ENCODE results near the gene EIF4EBP3. TPM values are rescaled to one million over a fixed set of nuclear protein-coding genes. Genes with fewer than 3 reads are reported as not detected.

EIF4EBP3 gene
- total RNA-seq, 1 experiment from 2014 or later: 7.7 TPM

DNA sequence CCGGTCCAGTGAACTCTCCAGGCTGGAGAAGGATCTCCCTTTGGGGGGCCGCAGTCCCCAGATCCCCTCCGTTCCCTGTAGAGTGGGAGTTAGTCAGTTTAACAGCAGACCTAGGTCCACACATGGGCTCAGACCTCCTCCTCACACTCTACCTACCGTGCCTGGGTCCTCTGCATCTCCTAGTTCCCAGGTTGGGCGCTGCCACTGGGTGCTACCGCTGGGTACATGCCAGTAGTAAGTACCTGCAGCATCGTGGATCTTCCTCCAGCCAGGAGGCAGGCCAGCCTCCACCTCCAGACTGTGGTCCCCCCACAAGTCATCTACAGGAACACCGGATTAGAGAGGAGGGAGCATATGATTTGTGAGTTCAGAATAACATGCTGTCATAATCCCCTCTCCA, 16.1 kb downstream of the EIF4EBP3 start:
- WGBS (ENCODE audit: extremely low coverage, insufficient read length, low lambda C conversion rate): no CpG with 5 or more reads among the region's 8 CpGs
- H3K79me1 ChIP-seq (ENCODE audit: insufficient read depth, low read depth, low read length, poor library complexity, severe bottlenecking): no peaks in the 10 kb centered on the region
- H3K56ac ChIP-seq (ENCODE audit: insufficient read length, low read depth, low read length): no peak overlapping the region
- no peak overlapping the region for H3T11ph ChIP-seq (ENCODE audit: low read length)
- Mint-ChIP-seq H3K27me3 (ENCODE audit: low read depth) (no peaks in the 10 kb centered on the region; the same call in 1 of the 2 replicates), H3K36me3 (ENCODE audit: insufficient read depth in 1 of 3, low read depth in 3 of 3) (peaks cover 9 to 40% (median 31%) of the 10 kb centered on the region in 3 experiments), H3K4me3 (peak overlapping the region; percentile 89 to 98), H3K4me1 (peaks cover 14 to 18% of the 10 kb centered on the region in 2 experiments), H3K27ac (peak overlapping the region in 1 of 3 experiments; percentile 97; a peak in 1 of 7 replicates), H3K9me3 (no peaks in the 10 kb centered on the region; a peak in 2 of 5 replicates)
- H4K5ac ChIP-seq (ENCODE audit: insufficient read length, low read depth, low read length): no peak overlapping the region
- H2AK5ac ChIP-seq (ENCODE audit: insufficient read length, low read length): no peak overlapping the region
- H3K14ac ChIP-seq (ENCODE audit: insufficient read depth, low read length): no peak overlapping the region
- H2BK12ac ChIP-seq (ENCODE audit: insufficient read length, low read depth, low read length): no peak overlapping the region
- H3K18ac ChIP-seq (ENCODE audit: insufficient read length, low read depth, low read length): no peak overlapping the region
- peak overlapping the region; percentile 92 for H3K4me2 ChIP-seq (ENCODE audit: insufficient read depth, insufficient read length, low read length)
- H2BK5ac ChIP-seq (ENCODE audit: insufficient read length, low read length): no peak overlapping the region
- H3K23ac ChIP-seq (ENCODE audit: insufficient read length, low read depth, low read length): no peak overlapping the region
- peak overlapping the region; percentile 41 for H3K9ac ChIP-seq (ENCODE audit: extremely low read depth, insufficient read length, low read length)
- DNase-seq: no peak
- H3K23me2 ChIP-seq (ENCODE audit: insufficient read length, low read depth, low read length, poor library complexity, severe bottlenecking): peaks cover 10% of the 10 kb centered on the region
- H4K8ac ChIP-seq (replicated peaks; ENCODE audit: insufficient read length, low read depth, low read length): no peak overlapping the region
- H3K9me3 ChIP-seq (ENCODE audit: control insufficient read depth, low read depth, low read length): no peaks in the 10 kb centered on the region
- no peak overlapping the region for H3K27ac ChIP-seq (ENCODE audit: insufficient read length, low read depth, low read length)
- no peak for TF ChIP-seq CTCF (conservative IDR thresholded peaks at IDR 0.05)
- H4K20me1 ChIP-seq (ENCODE audit: control insufficient read depth, insufficient read depth, insufficient read length): no peaks in the 10 kb centered on the region
- no peaks in the 10 kb centered on the region for H3K27me3 ChIP-seq (ENCODE audit: insufficient read depth, low read length)
- H3K79me2 ChIP-seq (ENCODE audit: insufficient read depth, low read length): no peaks in the 10 kb centered on the region
- H2AFZ ChIP-seq (ENCODE audit: low read length): no peak overlapping the region
- peaks cover 4% of the 10 kb centered on the region; the same call in 1 of the 2 replicates for H3K4me1 ChIP-seq (ENCODE audit: insufficient read depth, low read length)
- no peak overlapping the region for H2BK20ac ChIP-seq (ENCODE audit: low read depth, low read length, poor library complexity, severe bottlenecking)
- H4K91ac ChIP-seq (ENCODE audit: insufficient read length, low read depth, low read length): no peak overlapping the region
- H2BK15ac ChIP-seq (ENCODE audit: low read depth, low read length): no peak overlapping the region
- no peak overlapping the region for H2BK120ac ChIP-seq (ENCODE audit: low read depth, low read length, poor library complexity, severe bottlenecking)
- no peak overlapping the region for H3K4ac ChIP-seq (ENCODE audit: low read depth, low read length)
